Measurements from ENCODE around the gene LYRM1. TPM values are rescaled to one million over a fixed set of nuclear protein-coding genes. Genes with fewer than 3 reads are reported as not detected.

The LYRM1 gene
- total and polyA plus RNA-seq, 2 donors (not counting 1 experiment from before 2014, with no cell fraction given), result 54.9 to 131 TPM

DNA sequence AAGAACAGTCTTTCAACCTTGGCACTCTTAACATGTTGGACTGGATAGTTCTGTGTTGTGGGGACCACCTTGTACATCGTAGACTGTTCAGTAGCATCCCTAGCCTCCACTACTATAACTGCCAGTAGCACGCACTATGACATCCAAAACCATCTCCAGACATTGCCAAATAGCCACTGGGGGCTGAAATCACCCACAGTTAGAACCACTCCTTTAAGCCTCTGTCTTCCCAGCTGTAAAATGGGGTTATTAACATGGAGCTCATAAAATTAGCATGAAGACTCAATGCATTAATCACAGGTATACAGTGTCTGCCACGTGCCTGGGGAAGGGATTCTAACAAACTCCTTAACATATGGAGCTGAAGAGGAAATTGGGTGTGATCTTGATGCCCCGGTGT, 49.7 kb downstream of the LYRM1 start:
- no peak overlapping the region for H3K9ac ChIP-seq (ENCODE audit: insufficient read depth, low read length)
- H3K4me1 ChIP-seq (ENCODE audit: control insufficient read depth, extremely low read depth, insufficient read depth, low read length), result no peaks in the 10 kb centered on the region
- TF ChIP-seq CTCF (conservative IDR thresholded peaks at IDR 0.05 in 1 of 2, IDR thresholded peaks at IDR 0.05 in 1 of 2; ENCODE audit: low read depth in 1 of 2, low read length in 2 of 2), result no peak
- TF ChIP-seq EZH2 (IDR thresholded peaks at IDR 0.05; ENCODE audit: low read length, missing control alignments), result no peak
- DNase-seq (ENCODE audit: low read depth in 2 of 2), result no peak
- no peak overlapping the region for H3K27ac ChIP-seq (ENCODE audit: insufficient read depth, low read length)
- no peaks in the 10 kb centered on the region for H3K9me3 ChIP-seq (ENCODE audit: control insufficient read depth, insufficient read depth, low read depth, low read length)
- no peaks in the 10 kb centered on the region for H3K27me3 ChIP-seq (ENCODE audit: control insufficient read depth, insufficient read depth, low read length)
- no peaks in the 10 kb centered on the region for H3K79me2 ChIP-seq (ENCODE audit: control insufficient read depth, insufficient read depth, low read length)
- H2AFZ ChIP-seq (ENCODE audit: low read length), result no peak overlapping the region
- no peaks in the 10 kb centered on the region for H3K36me3 ChIP-seq (ENCODE audit: control insufficient read depth, insufficient read depth, low read length)
- no peak overlapping the region for H3K4me3 ChIP-seq (replicated peaks in 1 of 4; ENCODE audit: control extremely low read depth in 1 of 4, insufficient read depth in 1 of 4, low read depth in 3 of 4, low read length in 4 of 4)
- no peak overlapping the region for H3K4me2 ChIP-seq (ENCODE audit: extremely low read depth, insufficient read depth, low read length)
- no peaks in the 10 kb centered on the region for H4K20me1 ChIP-seq (ENCODE audit: control insufficient read depth, extremely low read depth, insufficient read depth, low read length)

DNA sequence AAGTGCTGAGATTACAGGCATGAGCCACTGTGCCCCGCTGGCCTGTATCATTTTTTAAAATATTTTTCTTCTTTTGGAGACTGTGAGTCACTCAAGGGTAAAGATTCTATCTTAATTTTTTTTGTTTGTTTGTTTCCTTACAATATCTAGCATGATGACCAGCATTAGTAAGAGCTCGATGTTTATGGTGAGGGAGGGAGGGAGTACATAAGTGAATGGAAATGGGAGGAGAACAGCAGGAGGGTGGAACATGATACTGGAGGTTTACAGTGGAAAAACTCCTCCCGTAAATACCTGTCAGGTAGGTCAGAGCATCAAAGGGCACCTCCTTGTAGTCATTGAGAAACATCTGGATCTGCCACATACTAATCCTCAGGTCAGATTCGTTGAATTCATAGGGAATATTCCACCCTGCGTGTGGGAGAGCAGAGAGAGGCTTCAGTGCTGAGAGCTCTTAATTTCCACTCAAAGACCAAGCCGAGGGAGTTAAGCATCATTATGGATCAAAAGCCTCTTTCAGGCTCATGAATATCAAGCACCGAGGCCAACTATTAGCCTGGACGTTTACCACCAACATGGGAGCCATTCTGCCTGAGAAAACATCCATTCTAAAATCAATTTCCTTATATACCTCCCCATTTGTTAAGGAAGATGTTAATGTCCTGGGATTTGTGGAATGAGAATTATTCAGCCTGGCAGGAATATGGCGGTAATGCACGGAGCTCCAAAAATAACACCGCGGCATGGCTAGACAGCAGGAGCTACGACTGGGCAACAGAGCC, 51.8 kb downstream of the LYRM1 start:
- Histone ChIP-seq H3K27me3 (ENCODE audit: control insufficient read depth, insufficient read depth, low read length) (no peaks in the 10 kb centered on the region), H4K20me1 (ENCODE audit: control insufficient read depth, extremely low read depth, insufficient read depth, low read length) (no peaks in the 10 kb centered on the region), H3K27ac (ENCODE audit: insufficient read depth, low read length) (no peak overlapping the region), H2AFZ (ENCODE audit: low read length) (no peak overlapping the region), H3K4me3 (replicated peaks in 1 of 4; ENCODE audit: control extremely low read depth in 1 of 4, insufficient read depth in 1 of 4, low read depth in 3 of 4, low read length in 4 of 4) (no peak overlapping the region), H3K79me2 (ENCODE audit: control insufficient read depth, insufficient read depth, low read length) (no peaks in the 10 kb centered on the region), H3K4me1 (ENCODE audit: control insufficient read depth, extremely low read depth, insufficient read depth, low read length) (no peaks in the 10 kb centered on the region), H3K36me3 (ENCODE audit: control insufficient read depth, insufficient read depth, low read length) (no peaks in the 10 kb centered on the region), H3K9me3 (ENCODE audit: control insufficient read depth, insufficient read depth, low read depth, low read length) (no peaks in the 10 kb centered on the region), H3K9ac (ENCODE audit: insufficient read depth, low read length) (no peak overlapping the region), H3K4me2 (ENCODE audit: extremely low read depth, insufficient read depth, low read length) (no peak overlapping the region)
- TF ChIP-seq CTCF (conservative IDR thresholded peaks at IDR 0.05 in 1 of 2, IDR thresholded peaks at IDR 0.05 in 1 of 2; ENCODE audit: low read depth in 1 of 2, low read length in 2 of 2), result no peak
- TF ChIP-seq EZH2 (IDR thresholded peaks at IDR 0.05; ENCODE audit: low read length, missing control alignments), result no peak
- DNase-seq (ENCODE audit: low read depth in 2 of 2), result no peak

GRCh38 chr16:20954574-20954973, 54.0 kb downstream of the LYRM1 start:
- no peak overlapping the region for H2AFZ ChIP-seq (ENCODE audit: low read length)
- H3K79me2 ChIP-seq (ENCODE audit: control insufficient read depth, insufficient read depth, low read length), result no peaks in the 10 kb centered on the region
- H3K27ac ChIP-seq (ENCODE audit: insufficient read depth, low read length), result no peak overlapping the region
- no peaks in the 10 kb centered on the region for H3K36me3 ChIP-seq (ENCODE audit: control insufficient read depth, insufficient read depth, low read length)
- no peak overlapping the region for H3K4me3 ChIP-seq (replicated peaks in 1 of 4; ENCODE audit: control extremely low read depth in 1 of 4, insufficient read depth in 1 of 4, low read depth in 3 of 4, low read length in 4 of 4)
- no peak overlapping the region for H3K4me2 ChIP-seq (ENCODE audit: extremely low read depth, insufficient read depth, low read length)
- DNase-seq (ENCODE audit: low read depth in 2 of 2), result no peak
- no peaks in the 10 kb centered on the region for H3K4me1 ChIP-seq (ENCODE audit: control insufficient read depth, extremely low read depth, insufficient read depth, low read length)
- H4K20me1 ChIP-seq (ENCODE audit: control insufficient read depth, extremely low read depth, insufficient read depth, low read length), result no peaks in the 10 kb centered on the region
- TF ChIP-seq CTCF (conservative IDR thresholded peaks at IDR 0.05 in 1 of 2, IDR thresholded peaks at IDR 0.05 in 1 of 2; ENCODE audit: low read depth in 1 of 2, low read length in 2 of 2) (no peak), EZH2 (IDR thresholded peaks at IDR 0.05; ENCODE audit: low read length, missing control alignments) (no peak)
- H3K27me3 ChIP-seq (ENCODE audit: control insufficient read depth, insufficient read depth, low read length), result no peaks in the 10 kb centered on the region
- H3K9ac ChIP-seq (ENCODE audit: insufficient read depth, low read length), result no peak overlapping the region
- H3K9me3 ChIP-seq (ENCODE audit: control insufficient read depth, insufficient read depth, low read depth, low read length), result no peaks in the 10 kb centered on the region
